ENCODE data around the gene ZNF446.

- TF ChIP-seq CTCF (IDR thresholded peaks at IDR 0.05; ENCODE audit: low read depth, low read length), result no peak
- TF ChIP-seq EZH2phosphoT487 (IDR thresholded peaks at IDR 0.05; ENCODE audit: low read depth), result no peak
Measured at GRCh38 chr19:58500242-58500641, 24.1 kb downstream of the ZNF446 start.
